ENCODE results near the gene ADGRV1.

ADGRV1 gene

DNA sequence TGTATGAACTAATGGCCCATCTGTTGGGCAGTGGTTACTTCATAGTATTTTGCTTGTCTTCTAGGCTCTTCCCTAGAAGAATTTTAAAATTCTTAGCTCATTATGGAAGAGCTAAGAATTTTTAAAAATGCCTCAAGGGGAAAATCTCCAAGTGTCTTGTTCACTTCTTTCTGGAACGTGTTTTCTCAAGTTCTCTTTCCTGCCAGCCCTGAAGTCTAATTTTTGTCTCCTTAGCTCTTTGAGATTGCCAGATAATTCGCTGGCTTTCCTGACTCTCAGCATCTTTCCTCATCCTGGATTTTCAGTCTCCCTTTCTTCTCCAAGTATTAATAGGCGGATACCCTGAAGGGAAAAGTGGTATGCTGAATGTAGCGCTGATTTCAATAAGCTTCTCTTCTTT lies 429.1 kb downstream of the ADGRV1 start:
- no peaks in the 10 kb centered on the region for H4K20me1 ChIP-seq (ENCODE audit: low read depth, low read length)
- H3F3A ChIP-seq (ENCODE audit: insufficient read depth): no peaks in the 10 kb centered on the region
- no peak overlapping the region for H3K4me2 ChIP-seq (ENCODE audit: low read depth, low read length, poor library complexity, severe bottlenecking)
- no peaks in the 10 kb centered on the region for H3K9me3 ChIP-seq (ENCODE audit: insufficient read depth, low read length)
- no peaks in the 10 kb centered on the region for H3K36me3 ChIP-seq (ENCODE audit: low read length)
- no peak for TF ChIP-seq EZH2phosphoT487 (conservative IDR thresholded peaks at IDR 0.05; ENCODE audit: low read length)
- TF ChIP-seq, protein P1, sequence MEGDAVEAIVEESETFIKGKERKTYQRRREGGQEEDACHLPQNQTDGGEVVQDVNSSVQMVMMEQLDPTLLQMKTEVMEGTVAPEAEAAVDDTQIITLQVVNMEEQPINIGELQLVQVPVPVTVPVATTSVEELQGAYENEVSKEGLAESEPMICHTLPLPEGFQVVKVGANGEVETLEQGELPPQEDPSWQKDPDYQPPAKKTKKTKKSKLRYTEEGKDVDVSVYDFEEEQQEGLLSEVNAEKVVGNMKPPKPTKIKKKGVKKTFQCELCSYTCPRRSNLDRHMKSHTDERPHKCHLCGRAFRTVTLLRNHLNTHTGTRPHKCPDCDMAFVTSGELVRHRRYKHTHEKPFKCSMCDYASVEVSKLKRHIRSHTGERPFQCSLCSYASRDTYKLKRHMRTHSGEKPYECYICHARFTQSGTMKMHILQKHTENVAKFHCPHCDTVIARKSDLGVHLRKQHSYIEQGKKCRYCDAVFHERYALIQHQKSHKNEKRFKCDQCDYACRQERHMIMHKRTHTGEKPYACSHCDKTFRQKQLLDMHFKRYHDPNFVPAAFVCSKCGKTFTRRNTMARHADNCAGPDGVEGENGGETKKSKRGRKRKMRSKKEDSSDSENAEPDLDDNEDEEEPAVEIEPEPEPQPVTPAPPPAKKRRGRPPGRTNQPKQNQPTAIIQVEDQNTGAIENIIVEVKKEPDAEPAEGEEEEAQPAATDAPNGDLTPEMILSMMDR (IDR thresholded peaks at IDR 0.05; ENCODE audit: insufficient read depth, low read length, poor library complexity, severe bottlenecking): no peak
- H3K4me3 ChIP-seq (ENCODE audit: insufficient read depth, low read length, poor library complexity, severe bottlenecking): no peak overlapping the region
- no peak overlapping the region for H3K9ac ChIP-seq (ENCODE audit: low read length)
- no peaks in the 10 kb centered on the region for H3K27me3 ChIP-seq (ENCODE audit: low read length)
- no peak overlapping the region for H2AFZ ChIP-seq (ENCODE audit: low read depth, low read length, severe bottlenecking)
- no peaks in the 10 kb centered on the region for H3K79me2 ChIP-seq (ENCODE audit: insufficient read depth, low read length)
- no peak overlapping the region for H3K27ac ChIP-seq (ENCODE audit: low read depth, low read length)
- no peaks in the 10 kb centered on the region for H3K9me2 ChIP-seq (replicated peaks; ENCODE audit: insufficient read depth, low read length)

DNA sequence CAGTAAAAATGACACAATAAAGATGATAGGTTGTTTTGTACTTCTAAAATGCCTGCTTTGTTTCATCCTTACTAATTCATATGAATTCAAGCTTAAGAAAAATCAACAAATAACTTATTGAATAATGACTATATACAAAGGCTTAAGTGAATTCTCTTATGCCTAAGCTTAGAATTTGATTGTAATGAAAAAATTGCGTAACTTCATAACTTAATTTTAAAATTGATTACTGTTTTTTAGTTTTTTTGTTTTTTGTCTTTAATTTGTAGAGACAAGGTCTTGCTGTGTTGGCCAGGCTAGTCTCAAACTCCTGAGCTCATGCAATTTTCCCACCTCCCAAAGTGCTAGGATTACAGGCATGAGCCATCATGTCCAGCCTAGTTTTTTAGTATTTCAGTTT lies 432.6 kb downstream of the ADGRV1 start:
- H3K4me2 ChIP-seq (ENCODE audit: low read depth, low read length, poor library complexity, severe bottlenecking): no peak overlapping the region
- H3K9me2 ChIP-seq (replicated peaks; ENCODE audit: insufficient read depth, low read length): no peaks in the 10 kb centered on the region

DNA sequence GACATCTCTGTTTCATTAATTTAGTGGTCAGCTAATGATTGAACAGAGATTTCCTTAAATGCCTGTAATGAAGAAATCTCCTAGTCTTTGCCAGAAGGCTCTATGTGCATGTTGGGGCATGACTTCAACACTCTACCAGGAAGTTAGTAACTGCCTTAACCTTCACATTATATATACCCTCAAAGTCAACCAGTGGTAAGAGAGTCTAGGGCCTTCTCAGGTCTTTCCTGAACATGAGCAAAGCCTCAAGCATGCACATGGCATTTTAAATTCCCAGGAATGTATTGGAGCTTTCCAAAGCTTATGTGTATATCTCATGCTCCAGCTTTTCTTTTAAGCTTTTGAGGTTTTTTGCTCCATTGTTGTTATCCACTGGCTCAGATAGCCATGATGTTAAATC lies 436.2 kb downstream of the ADGRV1 start:
- no peaks in the 10 kb centered on the region for H3K9me2 ChIP-seq (replicated peaks; ENCODE audit: insufficient read depth, low read length)
- H2AFZ ChIP-seq (ENCODE audit: low read depth, low read length, severe bottlenecking): no peak overlapping the region
- H3F3A ChIP-seq (ENCODE audit: insufficient read depth): no peaks in the 10 kb centered on the region
- H3K9ac ChIP-seq (ENCODE audit: low read length): no peak overlapping the region
- no peak for TF ChIP-seq EZH2phosphoT487 (conservative IDR thresholded peaks at IDR 0.05; ENCODE audit: low read length)
- TF ChIP-seq, protein P1 (IDR thresholded peaks at IDR 0.05; ENCODE audit: insufficient read depth, low read length, poor library complexity, severe bottlenecking): no peak
- H3K27ac ChIP-seq (ENCODE audit: low read depth, low read length): no peak overlapping the region
- H3K27me3 ChIP-seq (ENCODE audit: low read length): no peaks in the 10 kb centered on the region
- no peaks in the 10 kb centered on the region for H4K20me1 ChIP-seq (ENCODE audit: low read depth, low read length)
- H3K9me3 ChIP-seq (ENCODE audit: insufficient read depth, low read length): no peaks in the 10 kb centered on the region
- H3K79me2 ChIP-seq (ENCODE audit: insufficient read depth, low read length): no peaks in the 10 kb centered on the region
- H3K4me2 ChIP-seq (ENCODE audit: low read depth, low read length, poor library complexity, severe bottlenecking): no peak overlapping the region
- H3K36me3 ChIP-seq (ENCODE audit: low read length): no peaks in the 10 kb centered on the region
- H3K4me3 ChIP-seq (ENCODE audit: insufficient read depth, low read length, poor library complexity, severe bottlenecking): no peak overlapping the region

More for the DNA sequence above, 432.6 kb downstream of the ADGRV1 start:
- Histone ChIP-seq H3K9ac (ENCODE audit: low read length) (no peak overlapping the region), H3K27ac (ENCODE audit: low read depth, low read length) (no peak overlapping the region), H3K4me3 (ENCODE audit: insufficient read depth, low read length, poor library complexity, severe bottlenecking) (no peak overlapping the region), H4K20me1 (ENCODE audit: low read depth, low read length) (no peaks in the 10 kb centered on the region), H3K79me2 (ENCODE audit: insufficient read depth, low read length) (no peaks in the 10 kb centered on the region), H3K36me3 (ENCODE audit: low read length) (no peaks in the 10 kb centered on the region), H3F3A (ENCODE audit: insufficient read depth) (no peaks in the 10 kb centered on the region), H2AFZ (ENCODE audit: low read depth, low read length, severe bottlenecking) (no peak overlapping the region), H3K9me3 (ENCODE audit: insufficient read depth, low read length) (no peaks in the 10 kb centered on the region), H3K27me3 (ENCODE audit: low read length) (no peaks in the 10 kb centered on the region)
- TF ChIP-seq, protein P1 (IDR thresholded peaks at IDR 0.05; ENCODE audit: insufficient read depth, low read length, poor library complexity, severe bottlenecking): no peak
- no peak for TF ChIP-seq EZH2phosphoT487 (conservative IDR thresholded peaks at IDR 0.05; ENCODE audit: low read length)

All from SU-DHL-6 (cell line).